ENCODE measurements around the gene PLEKHO2.

Gene PLEKHO2

DNA sequence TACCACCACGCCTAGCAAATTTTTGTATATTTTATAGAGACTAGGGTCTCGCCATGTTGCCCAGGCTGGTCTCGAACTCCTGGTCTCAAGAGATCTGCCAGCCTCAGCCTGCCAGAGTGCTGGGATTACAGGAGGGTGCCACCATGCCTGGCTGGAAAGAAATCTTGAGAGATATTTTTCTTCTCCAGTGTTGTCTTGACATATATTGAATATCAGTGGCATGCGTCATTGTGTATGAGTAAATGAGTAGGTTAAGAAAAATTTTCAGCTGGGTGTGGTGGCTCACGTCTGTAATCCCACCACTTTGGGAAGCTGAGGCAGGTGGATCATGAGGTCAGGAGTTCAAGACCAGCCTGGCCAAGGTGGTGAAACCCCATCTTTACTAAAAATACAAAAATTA, 12.7 kb upstream of the PLEKHO2 start:
- DNase-seq (ENCODE audit: low read depth) = no peak

DNA sequence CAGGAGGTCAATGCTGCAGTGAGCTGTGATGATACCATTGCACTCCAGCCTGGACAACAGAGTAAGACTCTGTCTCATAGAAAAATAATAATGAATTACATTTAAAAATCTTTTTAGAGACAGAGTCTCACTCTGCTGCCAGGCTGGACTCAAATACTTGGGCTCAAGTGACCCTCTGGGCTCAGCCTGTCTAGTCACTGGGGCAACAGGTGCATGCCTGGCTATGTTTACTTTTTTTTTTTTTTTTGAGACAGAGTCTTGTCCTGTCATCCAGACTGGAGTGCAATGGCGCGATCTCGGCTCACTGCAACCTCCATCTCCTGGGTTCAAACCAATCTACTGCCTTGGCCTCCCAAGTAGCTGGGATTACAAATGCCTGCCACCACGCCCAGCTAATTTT, 8.0 kb upstream of the PLEKHO2 start:
- DNase-seq (ENCODE audit: low read depth) = no peak

GRCh38 chr15:64836023-64836536, 5.6 kb upstream of the PLEKHO2 start:
- DNase-seq (ENCODE audit: low read depth) = no peak

DNA sequence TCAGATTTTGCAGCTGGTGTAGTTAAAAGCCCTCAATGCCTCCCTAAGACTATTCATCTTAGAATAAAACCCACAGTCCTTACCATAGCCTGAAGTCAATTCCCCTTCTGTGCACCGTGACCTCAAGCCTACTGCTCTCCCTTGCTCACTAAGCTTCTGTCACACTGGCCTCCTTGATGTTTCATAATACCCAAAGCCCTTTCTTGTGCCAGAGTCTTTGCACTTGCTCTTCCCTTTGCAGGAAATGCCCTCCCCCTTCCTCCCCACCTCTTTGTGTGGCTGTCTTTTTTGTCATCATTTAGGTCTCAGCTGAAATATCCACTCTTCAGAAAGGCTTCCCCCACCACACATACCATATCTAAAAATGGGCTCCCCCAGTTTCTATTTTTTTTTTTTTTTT, 4.2 kb upstream of the PLEKHO2 start:
- no peak for DNase-seq (ENCODE audit: low read depth)

DNA sequence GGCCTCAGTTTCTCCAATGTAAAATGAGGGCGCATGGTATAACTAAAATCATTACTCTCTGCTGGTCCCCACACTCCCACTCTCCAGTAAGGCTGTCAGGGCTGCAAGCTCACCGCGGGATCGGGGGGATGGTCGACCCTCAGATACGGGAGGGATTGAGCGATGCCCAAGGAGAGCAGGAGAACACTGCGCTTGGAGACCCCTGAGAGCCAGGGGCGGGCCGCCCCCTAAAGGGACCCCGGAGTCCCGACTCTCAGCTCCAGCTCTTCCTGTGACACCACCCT, 713 bp upstream of the PLEKHO2 start:
- no peak for DNase-seq (ENCODE audit: low read depth)

GRCh38 chr15:64842096-64842939, 603 bp downstream of the PLEKHO2 start:
- no peak for DNase-seq (ENCODE audit: low read depth)

- no peak for DNase-seq (ENCODE audit: low read depth)
These were observed 1.4 kb downstream of the PLEKHO2 start for GRCh38 chr15:64842986-64843561.

DNA sequence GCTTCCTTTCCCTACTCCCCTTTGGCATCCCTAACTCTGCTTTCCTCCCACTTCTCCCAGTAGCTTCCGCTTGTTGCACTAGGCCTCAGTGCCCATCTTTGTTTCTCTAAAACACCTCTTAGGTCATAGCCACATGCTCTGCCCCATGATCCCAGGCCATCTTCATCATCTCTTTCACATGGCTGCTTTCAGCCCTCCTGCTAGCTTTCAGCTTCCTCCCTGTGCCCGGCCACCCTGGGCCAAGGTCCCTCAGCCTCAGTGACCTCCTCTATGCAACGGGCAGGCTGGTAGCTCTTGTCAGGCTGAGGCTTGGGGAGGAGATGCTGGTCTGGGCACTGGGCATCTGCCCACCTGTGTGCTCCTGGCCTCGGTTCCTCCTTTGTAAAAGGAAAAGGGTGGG, 2.3 kb downstream of the PLEKHO2 start:
- no peak for DNase-seq (ENCODE audit: low read depth)

DNA sequence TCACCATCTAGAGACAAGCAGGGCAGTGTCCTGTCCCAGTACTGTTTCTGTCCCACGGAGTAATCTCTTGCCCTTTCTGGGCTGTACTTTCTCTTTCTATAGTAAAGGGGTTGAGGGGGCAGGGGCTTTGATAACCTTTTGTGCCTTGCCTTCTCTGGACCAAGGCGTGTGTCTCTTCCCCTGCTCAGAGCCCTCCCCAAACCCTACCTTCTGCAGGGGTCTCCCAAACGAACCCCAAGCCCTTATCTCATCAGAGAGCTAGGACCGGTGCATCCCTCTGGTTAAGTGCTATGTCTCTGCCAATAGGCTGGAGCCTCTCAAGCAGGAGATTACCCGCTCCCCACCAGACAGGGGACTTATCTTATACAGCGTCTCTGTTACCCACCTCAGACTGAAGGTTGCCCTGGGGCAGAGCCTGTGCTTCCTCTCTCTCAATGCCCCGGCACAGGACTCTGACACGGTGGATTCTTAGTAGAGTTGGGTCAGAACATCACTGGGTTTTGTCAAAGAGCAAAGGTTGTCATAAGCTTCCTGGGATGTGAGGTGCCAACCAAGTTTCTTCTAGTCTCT, 2.9 kb downstream of the PLEKHO2 start:
- no peak for DNase-seq (ENCODE audit: low read depth)

DNA sequence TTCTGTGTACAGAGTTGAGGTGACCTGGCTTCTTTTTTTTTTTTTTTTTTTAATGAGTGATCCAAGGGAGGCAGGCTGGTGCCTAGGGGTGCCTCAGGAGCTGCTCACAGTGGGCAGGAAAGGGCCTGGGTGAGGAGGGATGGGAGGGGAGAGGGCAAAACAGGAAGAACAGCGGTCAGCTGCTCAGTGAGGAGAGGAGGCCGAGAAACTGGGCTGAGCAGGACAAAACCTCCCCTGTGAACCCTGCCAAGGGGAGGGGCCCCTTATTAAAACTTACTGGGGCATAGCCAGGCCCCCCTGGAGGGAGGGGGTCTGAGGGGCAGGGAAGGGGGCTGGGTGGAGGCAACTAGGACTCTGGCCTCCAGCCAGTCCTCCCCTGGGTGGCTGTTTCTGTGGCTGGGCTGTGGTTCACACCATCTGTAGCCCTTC, 3.5 kb downstream of the PLEKHO2 start:
- DNase-seq (ENCODE audit: low read depth) = no peak

- DNase-seq (ENCODE audit: low read depth) = no peak
These were observed 4.3 kb downstream of the PLEKHO2 start for GRCh38 chr15:64845831-64846595.

GRCh38 chr15:64847016-64847415, 5.3 kb downstream of the PLEKHO2 start:
- no peak for DNase-seq (ENCODE audit: low read depth)

DNA sequence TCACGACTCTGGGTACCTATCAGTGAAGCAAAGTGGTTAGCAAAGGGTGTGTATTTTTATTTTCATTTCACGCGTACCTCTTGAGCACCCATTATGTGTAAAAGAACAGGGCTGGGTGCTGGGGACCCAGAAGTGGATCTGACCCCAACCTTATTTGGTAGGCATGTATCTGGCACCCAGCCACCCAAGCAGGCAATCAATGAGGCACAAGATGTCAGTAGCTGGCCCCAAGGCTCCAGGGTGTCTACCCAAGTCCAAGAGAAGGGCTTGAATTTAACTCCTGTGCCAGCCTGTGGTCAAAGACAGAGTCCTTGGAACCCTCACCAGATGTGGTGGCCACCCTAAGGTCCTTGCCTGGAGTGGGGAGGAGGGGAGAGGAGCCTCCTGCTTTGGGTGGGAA, 5.7 kb downstream of the PLEKHO2 start:
- no peak for DNase-seq (ENCODE audit: low read depth)

DNA sequence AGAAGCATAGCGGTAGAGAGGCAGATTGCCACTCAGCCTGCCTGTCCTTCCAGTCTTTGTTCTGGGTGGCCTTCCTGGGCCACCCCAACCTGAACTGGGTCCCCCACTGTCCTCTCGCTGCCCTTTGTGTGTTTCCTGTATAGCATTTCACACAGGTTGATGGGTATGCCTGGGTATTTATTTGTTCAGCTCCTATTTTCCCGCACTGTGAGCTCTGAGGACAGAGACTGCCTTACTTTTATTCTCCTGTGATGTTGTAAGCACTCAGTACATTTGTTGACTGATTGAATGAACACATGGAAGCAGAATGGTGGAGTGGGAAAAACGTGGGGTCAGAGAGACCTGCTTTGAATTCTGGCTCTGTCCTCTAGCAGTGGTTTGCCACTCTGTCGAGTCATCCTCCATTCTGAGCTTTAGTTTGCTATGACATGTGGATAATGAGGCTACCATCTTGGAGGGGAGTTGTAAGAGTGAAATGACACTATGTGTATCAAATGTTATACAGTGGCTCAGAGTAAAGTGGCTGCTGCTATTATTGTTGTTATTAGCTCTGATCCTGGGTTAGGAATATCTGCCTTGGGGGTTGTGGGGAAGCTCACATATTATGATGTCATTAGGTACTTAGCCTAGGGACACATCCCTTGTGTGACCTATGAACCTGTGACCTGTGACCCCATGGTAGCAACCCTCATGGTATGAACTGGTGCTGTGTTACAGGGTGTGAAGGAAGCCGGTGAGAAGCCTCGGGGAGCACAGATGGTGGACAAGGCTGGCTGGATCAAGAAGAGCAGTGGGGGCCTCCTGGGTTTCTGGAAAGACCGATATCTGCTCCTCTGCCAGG, 6.4 kb downstream of the PLEKHO2 start:
- DNase-seq (ENCODE audit: low read depth) = no peak

- no peak for DNase-seq (ENCODE audit: low read depth)
These were observed 9.2 kb downstream of the PLEKHO2 start for GRCh38 chr15:64850778-64851502.

- no peak for DNase-seq (ENCODE audit: low read depth)
These were observed 9.8 kb downstream of the PLEKHO2 start for GRCh38 chr15:64851503-64851840.

DNA sequence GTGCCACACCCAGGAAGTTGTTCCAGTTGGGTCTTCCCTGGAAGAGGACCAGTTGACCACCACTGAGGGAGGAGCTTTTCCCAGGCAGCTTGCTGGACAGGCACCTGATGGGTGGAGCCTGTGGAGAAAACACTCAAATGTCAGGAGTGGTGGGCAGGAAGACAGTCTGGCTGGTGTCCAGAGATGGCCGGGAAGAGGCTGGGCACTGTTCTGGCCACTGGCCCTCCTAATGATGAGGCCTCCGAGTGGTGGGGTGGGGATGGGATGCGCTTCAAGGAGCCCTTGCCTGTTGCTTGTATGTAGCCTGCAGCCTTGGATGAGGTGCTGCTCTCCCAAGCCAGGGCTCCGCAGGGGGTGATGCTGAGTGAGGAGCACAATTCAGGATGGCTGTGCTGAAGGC, 12.3 kb downstream of the PLEKHO2 start:
- DNase-seq (ENCODE audit: low read depth) = no peak

GRCh38 chr15:64854526-64854925, 12.8 kb downstream of the PLEKHO2 start:
- no peak for DNase-seq (ENCODE audit: low read depth)

DNA sequence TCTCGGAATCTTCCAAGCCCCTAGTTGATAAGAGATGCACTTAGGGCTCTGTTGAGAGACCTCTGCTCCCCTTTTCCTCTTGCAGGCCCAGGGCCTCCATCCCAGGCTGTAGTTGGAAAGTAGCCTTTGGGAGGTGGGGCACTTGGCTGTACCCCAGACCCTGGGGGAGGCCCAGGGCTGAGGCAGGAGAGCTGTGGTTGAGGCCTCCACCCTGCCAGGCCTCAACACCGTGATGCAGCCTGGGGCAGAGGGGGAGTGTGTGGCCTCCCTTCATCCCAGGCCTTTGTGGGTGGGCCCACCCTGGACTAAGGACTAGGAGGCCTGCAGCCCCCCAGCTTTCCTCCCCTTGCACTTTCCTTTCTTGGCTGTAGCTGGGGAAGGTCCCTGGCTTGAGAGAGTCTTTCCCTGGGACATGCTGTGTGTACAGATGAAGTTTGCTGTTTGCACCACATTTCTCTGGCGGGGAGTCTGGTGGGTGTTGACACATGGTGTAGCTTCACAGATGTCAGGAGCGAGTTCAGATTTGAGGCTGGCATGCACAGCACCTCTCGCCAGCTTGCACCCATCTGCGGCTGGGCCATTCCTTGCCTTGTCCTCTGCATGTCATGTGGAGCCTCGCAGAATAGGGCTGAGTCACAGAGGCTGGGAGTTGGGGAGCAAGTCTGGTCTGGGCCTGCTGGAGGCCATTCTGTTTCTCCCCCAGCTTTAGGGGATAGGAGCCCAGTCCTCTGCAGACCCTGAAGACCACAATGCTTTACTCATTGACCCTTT, 13.7 kb downstream of the PLEKHO2 start:
- no peak for DNase-seq (ENCODE audit: low read depth)

GRCh38 chr15:64856429-64857145, 14.9 kb downstream of the PLEKHO2 start:
- no peak for DNase-seq (ENCODE audit: low read depth)
